HAP-1 (cell line): ENCODE data around the gene TMEM33.

Experiments used
- DNase-seq, 2 experiments: peaks; one replicate each; pipeline ENCODE4 v3.0.0-alpha.2; 2016 to 2020; ENCODE audit warnings: low spot score in 2 of 2
- H3K27me3 ChIP-seq: fragments of 250-450 bp; sonication (Bioruptor Pico); 2 replicates; pipeline ENCODE4 v1.5.1; 2020; ENCODE audit warnings: low read depth, mild to moderate bottlenecking, moderate library complexity
- H3K36me3 ChIP-seq: fragments of 250-450 bp; sonication (Bioruptor Pico); replicated peaks from 2 replicates; pipeline ENCODE4 v1.5.1; 2020; ENCODE audit warnings: mild to moderate bottlenecking
- H3K4me1 ChIP-seq: fragments of 250-450 bp; sonication (Bioruptor Pico); 2 replicates; pipeline ENCODE4 v1.5.1; 2020; ENCODE audit warnings: mild to moderate bottlenecking
- H3K4me3 ChIP-seq: fragments of 250-450 bp; sonication (Bioruptor Pico); 2 replicates; pipeline ENCODE4 v1.5.1; 2020; ENCODE audit warnings: mild to moderate bottlenecking, moderate library complexity
- H3K9me3 ChIP-seq: fragments of 250-450 bp; sonication (Bioruptor Pico); 2 replicates; pipeline ENCODE4 v1.5.1; 2020; ENCODE audit warnings: mild to moderate bottlenecking, moderate library complexity
- in situ Hi-C: fragments of 300-500 bp; cut with MboI; formaldehyde crosslinking; loops from 3 replicates; pipeline ENCODE4 v1.14.3; 2020; ENCODE audit warnings: low sequenced_read_pairs, inconsistent platforms, mixed read lengths

Gene TMEM33

DNA sequence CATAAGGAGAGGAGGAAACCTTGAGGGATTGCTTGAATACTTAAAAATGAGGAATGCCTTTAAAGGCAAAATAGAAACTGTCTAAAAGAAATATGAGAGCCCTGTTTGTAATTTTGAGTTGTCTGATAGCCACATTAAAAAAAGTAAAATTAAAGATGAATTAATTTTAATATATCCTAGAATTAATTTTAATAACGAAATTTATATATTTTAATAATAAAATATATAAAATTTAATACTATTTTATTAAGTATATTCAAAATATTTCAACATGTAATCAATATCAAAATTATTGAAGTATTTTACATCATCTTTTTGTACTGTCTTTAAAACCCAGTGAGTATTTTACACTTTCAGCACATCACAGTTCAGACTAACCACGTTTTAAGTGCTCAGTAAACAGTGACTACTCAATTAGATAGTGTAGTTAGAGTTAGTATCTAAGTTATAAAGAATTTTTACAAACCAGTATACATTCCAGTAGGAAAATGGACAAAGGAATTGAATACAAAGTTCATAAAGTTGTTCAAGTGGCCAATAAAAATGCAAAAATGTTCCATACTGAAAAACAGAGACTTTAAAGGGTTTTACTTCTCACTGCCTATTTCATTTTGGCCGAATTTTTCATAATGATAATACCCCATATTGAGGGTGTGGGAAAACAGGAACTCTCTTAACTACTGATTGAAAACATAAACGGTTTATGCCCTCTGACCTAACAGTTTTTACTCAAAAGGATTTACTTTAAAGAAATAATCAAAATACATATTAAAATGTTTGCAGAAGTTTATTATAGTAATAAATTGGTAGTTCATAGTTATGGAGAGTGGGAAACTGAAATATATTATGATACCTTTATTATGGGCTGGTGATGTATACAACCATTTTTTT is 58.0 kb downstream of the TMEM33 start:
- Histone ChIP-seq H3K9me3 (no peaks in the 10 kb centered on the region), H3K36me3 (no peaks in the 10 kb centered on the region; the same call in 1 of the 2 replicates), H3K27me3 (no peaks in the 10 kb centered on the region), H3K4me1 (peaks cover 19% of the 10 kb centered on the region), H3K4me3 (no peak overlapping the region)
- in situ Hi-C loops: no loop called here
- DNase-seq: peak in 1 of 2 experiments; percentile 65

GRCh38 chr4:41994461-41994985 is 59.3 kb downstream of the TMEM33 start:
- DNase-seq: no peak
- Histone ChIP-seq H3K4me1 (peaks cover 20% of the 10 kb centered on the region), H3K36me3 (no peaks in the 10 kb centered on the region; the same call in 1 of the 2 replicates), H3K4me3 (no peak overlapping the region), H3K27me3 (no peaks in the 10 kb centered on the region), H3K9me3 (no peaks in the 10 kb centered on the region)
- in situ Hi-C loops: no loop called here

GRCh38 chr4:41998019-41998418 is 62.8 kb downstream of the TMEM33 start:
- Histone ChIP-seq H3K36me3 (no peaks in the 10 kb centered on the region; the same call in 1 of the 2 replicates), H3K4me3 (no peak overlapping the region), H3K4me1 (peaks cover 16% of the 10 kb centered on the region), H3K9me3 (no peaks in the 10 kb centered on the region), H3K27me3 (no peaks in the 10 kb centered on the region)
- in situ Hi-C loops: no loop called here
- DNase-seq: no peak

GRCh38 chr4:41999321-41999720 is 64.1 kb downstream of the TMEM33 start:
- Histone ChIP-seq H3K36me3 (no peaks in the 10 kb centered on the region; the same call in 1 of the 2 replicates), H3K9me3 (no peaks in the 10 kb centered on the region), H3K27me3 (no peaks in the 10 kb centered on the region), H3K4me3 (no peak overlapping the region), H3K4me1 (peaks cover 10% of the 10 kb centered on the region)
- DNase-seq: peak in 1 of 2 experiments; percentile 72
- in situ Hi-C loops: no loop called here

DNA sequence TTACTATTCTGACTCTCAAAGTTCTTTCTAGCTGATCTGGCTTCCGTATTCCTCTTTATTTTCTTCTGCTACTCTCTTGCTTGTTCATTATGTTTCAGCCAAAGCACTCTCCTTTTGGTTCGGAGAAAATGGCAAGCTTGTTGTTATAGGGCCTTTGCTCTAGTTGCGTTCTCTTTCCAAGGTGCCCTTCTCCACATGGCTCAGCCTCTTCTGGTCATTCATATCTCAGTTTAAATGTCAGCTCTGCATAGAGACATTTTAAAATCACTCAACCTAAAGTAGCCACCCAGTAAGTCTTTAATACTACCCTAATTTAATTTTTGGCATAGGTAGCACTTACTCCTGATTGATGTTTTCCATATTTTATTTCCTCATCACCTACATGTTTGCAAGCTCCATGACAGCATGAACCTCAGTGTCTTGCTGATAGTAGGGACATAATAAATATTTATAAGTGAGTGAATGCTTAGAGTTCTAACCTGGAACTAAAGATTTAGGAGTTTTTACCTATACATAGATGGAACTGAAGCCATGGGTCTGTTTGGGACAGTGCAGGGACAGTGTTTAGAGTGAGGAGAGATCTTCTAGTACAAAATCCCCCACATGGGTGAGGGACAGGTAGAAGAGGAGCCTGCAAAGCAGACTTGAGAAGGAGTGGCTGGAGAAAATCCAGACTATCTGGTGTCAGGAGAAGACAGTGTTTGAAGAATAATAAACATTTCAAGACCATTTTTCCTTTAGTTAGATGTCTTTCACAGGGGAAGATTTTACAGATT is 73.0 kb downstream of the TMEM33 start:
- Histone ChIP-seq H3K4me3 (no peak overlapping the region), H3K9me3 (no peaks in the 10 kb centered on the region), H3K4me1 (no peaks in the 10 kb centered on the region), H3K36me3 (peaks cover 4% of the 10 kb centered on the region; the same call in 1 of the 2 replicates), H3K27me3 (no peaks in the 10 kb centered on the region)
- DNase-seq: no peak
- in situ Hi-C loops: no loop called here
